Measurements from ENCODE around the gene PIM1. TPM values are rescaled to one million over a fixed set of nuclear protein-coding genes. Genes with fewer than 3 reads are reported as not detected.
A peak's percentile ranks its signal among the peaks of the same experiment; 100 is the strongest.

Gene PIM1
- total and polyA plus RNA-seq, 9 of the 15 experiments (the other 6 are each of a cell fraction or from before 2014, with no cell fraction given), result 19.0 to 789 (median 212) TPM

DNA sequence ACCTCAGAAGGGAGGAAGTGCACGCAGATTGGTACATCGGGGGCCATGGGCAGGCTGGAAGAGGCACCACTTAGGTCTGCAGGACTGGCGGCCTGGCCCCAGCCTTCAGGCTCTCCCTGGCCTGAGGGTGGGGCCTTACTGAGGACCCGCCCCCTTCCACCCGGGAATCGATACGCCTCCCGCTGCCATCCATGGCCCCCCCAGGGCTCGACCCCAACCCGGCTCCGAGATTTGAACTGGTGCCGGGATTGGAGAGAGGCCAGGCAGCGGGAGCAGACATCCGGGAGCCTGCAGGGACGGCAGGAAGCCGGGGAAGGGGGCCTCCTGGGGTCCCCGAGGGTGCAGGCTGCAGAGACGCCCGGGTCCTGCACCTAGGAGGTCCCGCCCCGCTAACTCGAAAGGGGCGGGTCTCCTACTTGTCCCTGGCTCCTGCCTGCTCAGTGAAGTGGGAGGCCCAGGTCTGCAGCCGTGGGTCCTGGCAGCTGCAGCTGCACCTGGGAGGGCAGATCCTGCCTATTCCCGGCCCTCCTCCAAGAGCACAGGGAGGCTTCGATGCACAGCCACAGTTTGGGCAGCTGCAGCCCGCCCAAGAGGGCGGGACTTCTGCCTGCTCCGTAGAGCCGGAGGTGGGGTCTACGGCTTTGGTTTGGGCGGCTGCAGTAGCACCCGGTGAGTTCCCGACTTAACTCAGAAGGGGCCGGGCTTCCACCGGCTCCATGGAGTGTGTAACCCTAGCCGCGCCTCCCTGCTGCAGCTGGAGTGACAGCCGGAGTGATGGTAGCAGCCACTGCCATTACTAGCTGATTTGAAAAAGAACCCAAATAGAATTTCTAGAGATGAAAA is 52.4 kb downstream of the PIM1 start (continued):
- TF ChIP-seq ZFP91 (CRISPR knock-in tag; IDR thresholded peaks at IDR 0.05) (no peak), ARID3A (IDR thresholded peaks at IDR 0.05; ENCODE audit: borderline replicate concordance, low read depth, low read length) (no peak), CBX2 (IDR thresholded peaks at IDR 0.05; ENCODE audit: insufficient read depth, low read length, poor library complexity, severe bottlenecking) (no peak), ZNF75A (CRISPR knock-in tag; IDR thresholded peaks at IDR 0.05) (no peak), L3MBTL2 (IDR thresholded peaks at IDR 0.05) (peak; percentile 69; the same call in 1 of the 2 replicates), ESRRA (IDR thresholded peaks at IDR 0.05; ENCODE audit: borderline replicate concordance, low read depth) (peak; percentile 39; the same call in 1 of the 2 replicates), ZNF695 (CRISPR knock-in tag; IDR thresholded peaks at IDR 0.05) (no peak), PHTF2 (CRISPR knock-in tag; IDR thresholded peaks at IDR 0.05) (no peak), E2F3 (CRISPR knock-in tag; IDR thresholded peaks at IDR 0.05) (0 out of 2 replicates have a peak, but pooled peaks have one; percentile 17), HMGN3 (IDR thresholded peaks at IDR 0.05; ENCODE audit: borderline replicate concordance, extremely low read depth, insufficient read length, low read depth, low read length) (peak; percentile 78), MIER1 (IDR thresholded peaks at IDR 0.05; ENCODE audit: low read depth) (no peak), MLLT1 (IDR thresholded peaks at IDR 0.05) (no peak), PHF20 (IDR thresholded peaks at IDR 0.05; ENCODE audit: partially characterized antibody) (no peak), ZC3H4 (CRISPR knock-in tag; IDR thresholded peaks at IDR 0.05; ENCODE audit: borderline replicate concordance) (no peak), PRMT5 (CRISPR knock-in tag; IDR thresholded peaks at IDR 0.05) (no peak), ZNF507 (tag; conservative IDR thresholded peaks at IDR 0.05) (no peak), PHB (CRISPR knock-in tag; IDR thresholded peaks at IDR 0.05) (0 out of 2 replicates have a peak, but pooled peaks have one; percentile 28), ZNF23 (CRISPR knock-in tag; IDR thresholded peaks at IDR 0.05) (no peak)
- TF ChIP-seq, protein P1, sequence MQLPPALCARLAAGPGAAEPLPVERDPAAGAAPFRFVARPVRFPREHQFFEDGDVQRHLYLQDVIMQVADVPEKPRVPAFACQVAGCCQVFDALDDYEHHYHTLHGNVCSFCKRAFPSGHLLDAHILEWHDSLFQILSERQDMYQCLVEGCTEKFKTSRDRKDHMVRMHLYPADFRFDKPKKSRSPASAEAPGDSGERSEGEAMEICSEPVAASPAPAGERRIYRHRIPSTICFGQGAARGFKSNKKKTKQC (CRISPR knock-in tag; IDR thresholded peaks at IDR 0.05), result 0 out of 2 replicates have a peak, but pooled peaks have one; percentile 49
- TF ChIP-seq, protein P2, sequence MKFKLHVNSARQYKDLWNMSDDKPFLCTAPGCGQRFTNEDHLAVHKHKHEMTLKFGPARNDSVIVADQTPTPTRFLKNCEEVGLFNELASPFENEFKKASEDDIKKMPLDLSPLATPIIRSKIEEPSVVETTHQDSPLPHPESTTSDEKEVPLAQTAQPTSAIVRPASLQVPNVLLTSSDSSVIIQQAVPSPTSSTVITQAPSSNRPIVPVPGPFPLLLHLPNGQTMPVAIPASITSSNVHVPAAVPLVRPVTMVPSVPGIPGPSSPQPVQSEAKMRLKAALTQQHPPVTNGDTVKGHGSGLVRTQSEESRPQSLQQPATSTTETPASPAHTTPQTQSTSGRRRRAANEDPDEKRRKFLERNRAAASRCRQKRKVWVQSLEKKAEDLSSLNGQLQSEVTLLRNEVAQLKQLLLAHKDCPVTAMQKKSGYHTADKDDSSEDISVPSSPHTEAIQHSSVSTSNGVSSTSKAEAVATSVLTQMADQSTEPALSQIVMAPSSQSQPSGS (CRISPR knock-in tag; IDR thresholded peaks at IDR 0.05), result no peak
